ENCODE measurements around the gene COMTD1. TPM values are rescaled to one million over a fixed set of nuclear protein-coding genes. Genes with fewer than 3 reads are reported as not detected.

Gene COMTD1
- total and polyA plus RNA-seq, 2 of the 8 experiments (the other 6 are each of a cell fraction or from before 2014, with no cell fraction given): 31.9 to 42.4 TPM

- TF ChIP-seq JUN (IDR thresholded peaks at IDR 0.05; ENCODE audit: low read depth, low read length): no peak
These were observed 44.5 kb upstream of the COMTD1 start (continued) for GRCh38 chr10:75280236-75280635.
